Epithelial cell of esophagus (primary cell): Measurements from ENCODE around the gene CYP27A1.
A peak's percentile ranks its signal among the peaks of the same experiment; 100 is the strongest.

Source experiments
- DNase-seq: peaks from one replicate; pipeline ENCODE4 v3.0.0; 2010; ENCODE audit warnings: low read depth
- H3K4me3 ChIP-seq: 2 replicates; pipeline ENCODE4 v1.5.1; 2011; ENCODE audit warnings: mild to moderate bottlenecking, low read length, control low read depth
- TF ChIP-seq, protein P1 (sequence below): IDR thresholded peaks from 2 replicates; pipeline ENCODE4 v1.5.1; 2011; ENCODE audit warnings: low read depth, mild to moderate bottlenecking, low read length, control low read depth, inconsistent platforms; ENCODE audit not compliant: insufficient read depth; ENCODE audit errors: missing control alignments

CYP27A1 gene

DNA sequence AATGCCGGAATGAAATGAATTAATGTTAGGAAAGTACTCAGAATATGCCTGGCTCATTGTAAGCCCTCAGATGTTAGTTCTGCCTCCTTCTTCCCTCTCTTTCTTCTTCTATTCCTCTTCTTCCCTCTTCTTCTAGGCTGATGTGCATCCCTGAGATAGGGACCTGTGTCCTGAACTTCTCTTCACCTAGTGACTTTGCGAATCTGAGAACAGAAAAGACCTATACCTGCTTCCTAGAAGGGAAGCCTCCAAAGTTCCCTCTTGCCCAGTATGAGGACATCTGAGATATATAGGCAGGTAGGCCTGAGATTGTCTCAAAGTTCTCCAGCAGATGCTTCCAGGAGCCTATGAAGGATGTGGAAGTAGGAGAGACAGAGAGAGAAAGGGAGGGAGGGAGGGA lies 8.1 kb upstream of the CYP27A1 start:
- TF ChIP-seq, protein P1, sequence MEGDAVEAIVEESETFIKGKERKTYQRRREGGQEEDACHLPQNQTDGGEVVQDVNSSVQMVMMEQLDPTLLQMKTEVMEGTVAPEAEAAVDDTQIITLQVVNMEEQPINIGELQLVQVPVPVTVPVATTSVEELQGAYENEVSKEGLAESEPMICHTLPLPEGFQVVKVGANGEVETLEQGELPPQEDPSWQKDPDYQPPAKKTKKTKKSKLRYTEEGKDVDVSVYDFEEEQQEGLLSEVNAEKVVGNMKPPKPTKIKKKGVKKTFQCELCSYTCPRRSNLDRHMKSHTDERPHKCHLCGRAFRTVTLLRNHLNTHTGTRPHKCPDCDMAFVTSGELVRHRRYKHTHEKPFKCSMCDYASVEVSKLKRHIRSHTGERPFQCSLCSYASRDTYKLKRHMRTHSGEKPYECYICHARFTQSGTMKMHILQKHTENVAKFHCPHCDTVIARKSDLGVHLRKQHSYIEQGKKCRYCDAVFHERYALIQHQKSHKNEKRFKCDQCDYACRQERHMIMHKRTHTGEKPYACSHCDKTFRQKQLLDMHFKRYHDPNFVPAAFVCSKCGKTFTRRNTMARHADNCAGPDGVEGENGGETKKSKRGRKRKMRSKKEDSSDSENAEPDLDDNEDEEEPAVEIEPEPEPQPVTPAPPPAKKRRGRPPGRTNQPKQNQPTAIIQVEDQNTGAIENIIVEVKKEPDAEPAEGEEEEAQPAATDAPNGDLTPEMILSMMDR: no peak
- no peak overlapping the region for H3K4me3 ChIP-seq
- DNase-seq: no peak

DNA sequence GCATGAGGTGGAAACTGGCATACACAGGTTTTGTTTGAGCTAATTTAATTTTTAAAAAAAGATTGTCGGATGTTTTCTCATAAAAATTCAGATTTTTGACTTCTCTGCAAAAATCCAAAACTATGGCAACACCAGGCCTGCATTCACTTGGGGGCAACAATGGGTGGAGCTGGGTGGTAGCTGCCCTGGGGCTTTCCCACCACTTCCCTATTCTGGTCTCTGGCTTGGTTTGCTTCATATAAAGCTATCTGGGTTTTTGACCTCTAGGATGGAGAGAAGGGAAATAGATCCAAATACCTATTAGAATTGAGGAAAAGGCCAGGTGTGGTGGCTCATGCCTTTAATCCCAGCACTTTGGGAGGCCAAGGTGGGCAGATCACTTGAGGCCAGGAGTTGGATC lies 5.5 kb upstream of the CYP27A1 start:
- TF ChIP-seq, protein P1: no peak
- no peak for DNase-seq
- H3K4me3 ChIP-seq: no peak overlapping the region

DNA sequence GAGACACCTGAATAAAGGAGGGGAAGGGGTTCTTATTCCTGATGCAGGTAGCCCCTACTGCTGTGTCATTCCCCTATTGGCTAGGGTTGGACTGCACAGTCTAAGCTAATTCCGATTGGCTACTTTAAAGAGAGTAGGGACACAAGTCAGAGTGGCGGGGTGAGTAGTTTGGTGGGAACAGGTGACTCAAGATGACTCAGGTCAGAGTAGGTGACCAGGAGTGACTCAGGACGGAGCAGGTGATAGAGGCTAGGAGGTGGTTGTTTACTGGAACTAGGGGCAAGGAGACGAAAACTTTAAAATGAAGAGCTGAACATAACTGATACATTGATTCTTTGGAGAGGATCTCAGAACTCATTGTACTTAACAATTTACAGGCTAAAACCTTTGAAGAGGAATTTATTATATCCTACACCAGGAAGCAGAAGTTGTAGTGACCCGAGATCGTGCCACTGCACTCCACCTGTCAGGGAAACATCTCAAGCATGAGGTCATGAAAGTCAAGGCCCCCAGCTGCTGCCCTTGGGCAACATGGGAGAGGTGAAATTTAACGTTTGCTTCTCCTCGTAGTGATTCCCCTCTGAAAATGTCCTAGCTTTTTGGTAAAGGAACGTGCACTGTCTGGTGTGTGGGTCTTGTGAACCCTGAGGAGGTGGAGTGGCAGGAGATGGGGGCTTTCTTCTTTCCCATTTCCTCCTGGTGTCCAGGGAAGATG lies 4.5 kb upstream of the CYP27A1 start:
- peak; percentile 15 for DNase-seq
- TF ChIP-seq, protein P1: no peak
- no peak overlapping the region for H3K4me3 ChIP-seq

DNA sequence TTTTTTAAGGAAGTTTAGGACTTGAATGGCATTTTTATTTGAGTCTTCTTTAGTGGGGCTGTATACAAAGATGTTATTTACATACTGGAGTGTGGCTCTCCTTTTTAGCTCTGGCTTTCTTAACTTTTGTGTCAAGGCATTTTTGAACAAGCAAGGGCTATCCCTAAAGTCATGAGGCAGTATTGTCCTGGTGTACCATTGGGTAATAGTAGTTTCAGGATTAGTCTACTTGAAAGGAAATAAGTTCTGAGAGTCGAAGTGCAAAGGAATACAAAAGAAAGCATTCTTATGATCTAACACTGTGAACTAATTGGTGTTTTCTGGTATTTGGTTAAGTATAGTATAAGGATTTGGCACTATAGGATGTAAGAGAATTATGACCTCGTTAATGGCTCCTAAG lies 1.9 kb upstream of the CYP27A1 start:
- TF ChIP-seq, protein P1: no peak
- no peak for DNase-seq
- no peak overlapping the region for H3K4me3 ChIP-seq

DNA sequence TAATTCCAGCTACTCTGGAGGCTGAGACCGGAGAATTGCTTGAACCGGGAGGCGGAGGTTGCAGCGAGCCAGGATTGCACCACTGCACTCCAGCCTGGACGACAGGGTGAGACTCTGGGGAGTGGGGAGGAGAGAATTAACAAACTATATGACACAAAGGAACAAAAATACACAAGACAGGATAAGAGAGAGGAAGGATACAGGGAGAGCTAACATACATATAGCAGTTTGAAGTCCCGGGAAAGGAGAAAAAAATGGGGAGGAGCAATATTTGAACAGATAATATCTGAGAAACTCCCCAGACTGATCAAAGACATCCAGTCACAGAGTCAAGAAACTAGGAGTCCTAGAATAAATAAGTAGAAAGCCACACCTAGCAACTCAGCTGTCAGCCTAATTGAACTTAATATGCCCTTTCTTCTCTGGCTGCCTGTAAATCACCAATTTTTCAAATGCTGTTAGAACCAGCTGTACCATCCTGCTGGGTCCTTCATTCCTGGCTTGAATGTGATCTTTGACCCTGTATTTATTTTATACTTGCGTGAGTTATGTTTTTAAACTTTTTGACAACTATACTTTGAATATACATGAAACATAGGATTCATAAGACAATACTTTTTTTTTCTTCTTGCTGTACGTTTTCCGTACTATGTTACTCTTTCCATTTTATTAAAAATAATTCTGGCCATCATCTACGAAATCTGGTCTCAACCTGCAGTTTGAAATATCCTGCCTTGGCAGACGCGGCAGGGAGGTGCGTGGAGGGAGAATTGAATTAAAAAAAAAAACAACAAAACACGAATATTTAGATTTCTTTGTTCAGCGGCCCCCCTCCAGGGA lies 876 bp upstream of the CYP27A1 start:
- TF ChIP-seq, protein P1: no peak
- H3K4me3 ChIP-seq: peak overlapping the region; percentile 32
- peak; percentile 13 for DNase-seq

DNA sequence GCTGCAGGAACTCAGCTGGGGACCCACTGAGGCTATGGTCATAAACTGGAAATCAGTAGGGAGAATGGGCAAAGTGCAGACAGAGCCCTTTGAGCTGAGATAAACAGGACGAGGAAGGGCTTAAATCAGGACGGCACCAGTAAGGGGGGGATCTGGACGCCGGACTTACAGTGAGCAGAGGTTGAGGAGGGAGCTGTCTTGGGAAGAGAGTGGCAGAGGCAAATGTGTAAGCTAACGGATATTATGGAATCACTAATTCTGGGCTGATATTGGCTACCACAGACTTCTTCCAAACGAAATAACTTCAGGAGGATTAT lies 539 bp downstream of the CYP27A1 start:
- DNase-seq: no peak
- no peak overlapping the region for H3K4me3 ChIP-seq
- TF ChIP-seq, protein P1: no peak
